HG02642 (cell line): ENCODE results near the gene PHF3.
A peak's percentile ranks its signal among the peaks of the same experiment; 100 is the strongest.

ENCODE experiments used
- ATAC-seq: cut with Tn5 transposase; IDR thresholded peaks from one replicate; pipeline ENCODE4 v1.9.1; 2021; ENCODE audit warnings: mild to moderate bottlenecking; ENCODE audit not compliant: unreplicated experiment, poor library complexity

The PHF3 gene, protein sequence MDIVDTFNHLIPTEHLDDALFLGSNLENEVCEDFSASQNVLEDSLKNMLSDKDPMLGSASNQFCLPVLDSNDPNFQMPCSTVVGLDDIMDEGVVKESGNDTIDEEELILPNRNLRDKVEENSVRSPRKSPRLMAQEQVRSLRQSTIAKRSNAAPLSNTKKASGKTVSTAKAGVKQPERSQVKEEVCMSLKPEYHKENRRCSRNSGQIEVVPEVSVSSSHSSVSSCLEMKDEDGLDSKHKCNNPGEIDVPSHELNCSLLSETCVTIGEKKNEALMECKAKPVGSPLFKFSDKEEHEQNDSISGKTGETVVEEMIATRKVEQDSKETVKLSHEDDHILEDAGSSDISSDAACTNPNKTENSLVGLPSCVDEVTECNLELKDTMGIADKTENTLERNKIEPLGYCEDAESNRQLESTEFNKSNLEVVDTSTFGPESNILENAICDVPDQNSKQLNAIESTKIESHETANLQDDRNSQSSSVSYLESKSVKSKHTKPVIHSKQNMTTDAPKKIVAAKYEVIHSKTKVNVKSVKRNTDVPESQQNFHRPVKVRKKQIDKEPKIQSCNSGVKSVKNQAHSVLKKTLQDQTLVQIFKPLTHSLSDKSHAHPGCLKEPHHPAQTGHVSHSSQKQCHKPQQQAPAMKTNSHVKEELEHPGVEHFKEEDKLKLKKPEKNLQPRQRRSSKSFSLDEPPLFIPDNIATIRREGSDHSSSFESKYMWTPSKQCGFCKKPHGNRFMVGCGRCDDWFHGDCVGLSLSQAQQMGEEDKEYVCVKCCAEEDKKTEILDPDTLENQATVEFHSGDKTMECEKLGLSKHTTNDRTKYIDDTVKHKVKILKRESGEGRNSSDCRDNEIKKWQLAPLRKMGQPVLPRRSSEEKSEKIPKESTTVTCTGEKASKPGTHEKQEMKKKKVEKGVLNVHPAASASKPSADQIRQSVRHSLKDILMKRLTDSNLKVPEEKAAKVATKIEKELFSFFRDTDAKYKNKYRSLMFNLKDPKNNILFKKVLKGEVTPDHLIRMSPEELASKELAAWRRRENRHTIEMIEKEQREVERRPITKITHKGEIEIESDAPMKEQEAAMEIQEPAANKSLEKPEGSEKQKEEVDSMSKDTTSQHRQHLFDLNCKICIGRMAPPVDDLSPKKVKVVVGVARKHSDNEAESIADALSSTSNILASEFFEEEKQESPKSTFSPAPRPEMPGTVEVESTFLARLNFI (N-terminal part only)

DNA sequence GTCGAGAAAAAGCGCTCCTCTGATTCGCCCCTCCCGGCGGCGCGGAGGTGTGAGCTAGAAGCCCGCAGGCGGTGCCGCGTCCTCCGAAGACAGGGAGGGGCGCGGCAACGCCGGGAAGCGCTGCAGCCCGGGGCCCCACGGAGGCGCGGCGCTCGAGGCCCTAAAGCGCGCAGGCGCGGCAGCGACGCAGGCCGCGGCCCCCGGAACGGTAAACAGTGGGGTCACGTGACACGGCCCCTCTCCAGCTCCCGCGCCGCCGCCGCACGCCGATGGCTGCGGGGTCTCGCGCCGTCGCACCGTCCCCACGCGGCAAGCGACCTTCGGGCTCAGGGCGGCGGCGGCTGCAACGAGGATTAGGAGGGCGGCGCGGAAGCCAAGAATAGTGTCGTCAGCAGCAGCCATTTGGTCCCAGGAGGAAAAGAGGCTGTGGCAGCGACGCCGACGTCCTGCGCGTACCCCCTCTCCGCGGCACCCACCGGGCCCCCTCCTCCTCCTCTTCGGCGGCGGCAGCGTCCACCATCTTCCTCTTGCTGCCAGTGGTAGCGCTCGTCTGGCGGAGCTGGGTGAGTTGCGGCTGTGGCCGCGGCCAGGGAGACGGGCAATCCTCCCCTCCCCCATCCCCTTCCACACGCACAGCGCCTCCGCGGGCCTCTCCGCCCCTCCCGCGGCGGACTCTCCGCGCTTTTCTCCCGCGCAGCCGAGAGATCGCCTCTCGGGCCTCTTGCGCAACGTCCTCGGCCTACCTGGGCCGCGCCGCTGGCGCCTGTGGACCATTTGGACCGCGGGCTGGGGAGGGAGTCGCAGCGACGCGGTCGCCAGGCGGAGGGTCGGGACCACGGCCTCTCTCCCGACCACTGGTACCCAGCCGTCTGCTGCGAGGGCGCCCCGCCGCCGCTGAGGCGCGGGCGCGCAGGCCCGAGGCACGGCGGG, at the start of gene PHF3:
PHF3 (plus strand) TSS at position 215 of the 930 bp plus-strand sequence. CDS start 10,750 bp downstream, outside the sequence.
- ATAC-seq = peak; percentile 90

DNA sequence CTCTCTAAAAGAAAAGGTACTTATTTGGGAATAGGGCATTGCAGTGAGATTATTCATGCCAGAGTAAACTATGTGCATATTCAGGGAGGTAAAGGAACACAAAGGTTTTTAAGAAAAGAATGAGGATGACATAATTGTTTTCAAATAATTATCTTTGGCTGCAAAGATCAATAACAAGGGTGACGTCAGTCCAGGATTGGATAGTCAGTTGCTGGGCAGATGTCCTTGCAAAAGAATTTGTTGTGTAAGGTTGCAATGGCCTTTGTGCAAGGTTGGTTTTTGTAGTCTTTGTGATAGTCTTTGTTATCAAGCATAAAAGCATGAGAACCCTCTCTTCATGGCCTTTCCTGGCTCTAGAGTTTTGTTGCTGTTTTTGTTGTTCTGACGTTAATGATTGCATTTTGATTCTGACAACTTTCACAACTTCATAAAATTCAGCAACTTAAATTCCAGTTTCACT, 45.6 kb upstream of the PHF3 start:
- no peak for ATAC-seq

DNA sequence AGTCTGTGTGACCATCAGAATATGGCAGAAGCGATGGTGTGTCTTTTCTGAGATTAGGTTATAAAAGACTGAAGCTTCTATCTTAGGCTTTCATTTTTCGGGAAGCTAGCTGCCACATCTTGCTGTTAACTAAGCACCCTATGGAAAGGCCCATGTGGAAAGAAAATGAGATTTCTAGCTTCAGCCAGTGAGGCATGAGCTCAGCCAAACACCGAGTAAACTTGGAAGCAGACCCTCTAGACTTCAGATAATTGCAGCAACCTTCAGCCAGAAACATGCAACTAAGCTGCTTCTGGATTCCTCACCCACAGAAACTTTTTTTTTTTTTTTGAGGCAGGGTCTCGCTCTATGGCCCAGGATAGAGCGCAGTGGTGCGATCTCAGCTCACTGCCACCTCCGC, 42.7 kb upstream of the PHF3 start:
- no peak for ATAC-seq

DNA sequence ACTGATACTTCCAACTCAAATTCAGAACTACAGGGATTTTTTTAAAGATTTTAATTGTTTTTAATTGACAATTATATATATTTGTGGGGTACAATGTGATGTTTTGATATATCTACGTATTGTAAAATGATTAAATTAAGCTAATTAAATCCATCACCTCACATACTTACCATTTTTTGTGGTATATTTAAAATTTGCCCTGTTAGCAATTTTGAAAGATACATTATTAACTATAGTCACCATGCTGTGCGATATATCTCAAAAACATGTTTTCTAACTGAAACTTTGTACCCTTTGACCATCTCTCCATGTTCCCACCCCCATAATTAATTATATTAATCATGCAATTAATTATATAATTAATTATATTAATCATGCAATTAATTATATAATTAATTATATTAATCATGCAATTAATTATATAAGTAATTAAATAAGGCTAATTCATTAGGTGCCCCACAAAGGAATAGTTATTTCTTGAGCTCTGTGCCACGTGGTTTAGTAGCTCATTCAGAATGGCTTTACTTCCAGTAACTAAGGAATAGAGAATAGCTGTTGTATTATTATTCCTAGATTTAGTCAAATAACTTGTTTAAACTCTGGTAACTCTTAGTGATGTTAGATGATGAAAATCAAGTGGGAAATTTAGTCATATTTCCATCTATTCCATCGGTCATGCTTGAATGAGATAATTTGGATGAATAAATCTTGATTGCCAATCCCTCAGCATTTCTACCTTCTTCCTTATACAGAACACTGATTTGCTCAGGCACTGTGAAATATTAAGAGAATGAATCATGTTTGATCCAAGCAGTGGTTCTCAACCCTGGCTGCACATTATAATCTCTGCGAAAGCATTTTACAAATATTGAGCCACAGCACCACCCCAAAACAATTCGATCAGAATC, 38.2 kb upstream of the PHF3 start:
- no peak for ATAC-seq

DNA sequence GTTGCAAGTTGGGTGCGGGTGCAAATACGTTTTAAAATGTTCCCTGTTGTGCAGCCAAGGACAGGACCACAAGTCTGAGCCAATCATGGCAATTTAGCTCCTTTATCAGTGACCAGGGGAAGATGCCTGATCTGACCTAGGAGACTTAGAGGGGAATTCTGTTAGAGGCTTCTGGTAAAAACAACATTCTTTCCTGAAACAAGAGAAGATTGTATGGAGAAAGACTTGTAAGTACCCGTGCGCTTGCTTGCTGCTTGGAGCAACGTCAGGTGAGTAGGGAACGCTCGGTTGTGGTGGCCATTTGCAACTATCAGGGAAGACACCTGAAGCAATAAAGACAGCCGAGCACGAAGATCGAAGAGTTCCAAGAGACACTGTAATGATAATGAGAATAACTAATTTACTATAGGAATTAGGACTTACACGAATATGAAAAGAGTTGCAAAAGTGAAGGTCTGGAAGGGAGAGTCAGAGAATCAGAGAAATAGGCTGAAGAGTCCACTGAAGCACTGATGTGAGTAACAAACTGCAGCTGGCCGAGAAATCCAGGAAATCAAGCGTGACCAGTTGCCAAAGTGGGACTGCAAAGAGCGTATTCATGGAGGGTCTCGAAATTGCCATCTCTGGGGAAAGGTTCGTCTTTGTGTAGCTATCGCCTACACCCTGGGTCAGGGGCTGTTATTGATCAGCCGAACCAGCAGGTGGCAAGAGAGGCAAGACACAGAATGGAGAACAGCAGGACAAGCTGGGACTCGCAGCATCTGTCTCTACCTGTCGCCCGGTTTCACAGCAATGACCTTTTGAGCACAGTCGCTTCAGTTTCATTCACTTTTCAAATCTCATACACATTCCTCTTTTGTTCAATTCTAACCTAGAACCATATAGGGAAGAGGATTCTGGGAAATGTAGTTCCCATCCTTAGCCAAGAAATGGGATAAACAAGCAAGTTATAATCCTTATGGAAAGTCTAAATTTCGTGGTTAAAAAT, 37.3 kb upstream of the PHF3 start:
- peak; percentile 100 for ATAC-seq

DNA sequence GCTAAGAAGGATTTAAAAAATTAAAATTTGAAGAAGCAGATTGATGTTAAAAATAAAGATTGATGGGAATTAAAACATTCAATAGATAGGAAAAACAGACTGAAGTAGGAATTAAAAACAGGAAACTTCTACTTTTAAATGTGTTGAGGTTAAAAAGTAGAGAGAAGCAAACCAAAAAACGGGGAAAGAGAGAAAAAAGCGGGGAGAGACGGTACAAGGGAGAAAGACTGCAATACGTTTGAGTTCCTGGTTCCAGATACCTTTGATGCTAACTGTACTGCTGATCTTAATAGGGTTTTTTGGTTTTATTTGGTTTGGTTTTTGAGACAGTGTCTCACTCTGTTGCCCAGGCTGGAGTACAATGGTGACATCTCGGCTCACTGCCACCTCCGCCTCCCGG, 36.4 kb upstream of the PHF3 start:
- no peak for ATAC-seq

DNA sequence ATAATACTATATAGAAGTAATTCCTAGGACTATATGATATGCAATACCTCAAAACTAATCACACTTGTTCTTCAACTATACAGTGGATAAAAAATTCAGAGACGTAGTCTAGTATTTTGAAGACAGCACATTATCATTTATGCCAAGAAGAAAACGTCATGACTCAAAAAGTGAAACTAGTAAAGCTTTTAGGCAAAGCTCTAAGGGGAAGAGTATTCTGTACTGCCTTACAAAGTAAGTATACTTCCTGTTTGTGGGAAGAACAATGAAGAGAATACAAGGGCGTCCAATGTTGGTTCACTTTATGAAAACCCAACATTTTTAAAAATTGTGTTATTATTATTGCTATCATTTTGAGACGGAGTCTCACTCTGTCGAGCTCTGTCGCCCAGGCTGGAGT, 35.5 kb upstream of the PHF3 start:
- no peak for ATAC-seq

DNA sequence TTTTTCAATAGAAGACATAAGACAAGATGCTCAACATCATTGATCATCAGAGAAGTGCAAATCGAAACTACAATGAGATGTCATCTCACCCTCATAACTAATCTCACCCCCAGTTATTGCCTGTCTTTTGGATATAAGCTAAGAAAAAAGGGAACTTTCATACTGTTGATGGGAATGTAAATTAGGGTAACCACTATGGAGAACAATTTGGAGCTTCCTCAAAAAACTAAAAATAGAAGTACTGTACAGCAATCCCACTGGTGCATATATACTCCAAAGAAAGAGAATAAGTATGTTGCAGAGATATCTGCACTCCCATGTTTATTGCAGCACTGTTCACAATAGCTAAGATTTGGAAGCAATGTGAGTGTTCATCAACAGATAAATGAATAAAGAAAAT, 26.4 kb upstream of the PHF3 start:
- ATAC-seq = no peak

DNA sequence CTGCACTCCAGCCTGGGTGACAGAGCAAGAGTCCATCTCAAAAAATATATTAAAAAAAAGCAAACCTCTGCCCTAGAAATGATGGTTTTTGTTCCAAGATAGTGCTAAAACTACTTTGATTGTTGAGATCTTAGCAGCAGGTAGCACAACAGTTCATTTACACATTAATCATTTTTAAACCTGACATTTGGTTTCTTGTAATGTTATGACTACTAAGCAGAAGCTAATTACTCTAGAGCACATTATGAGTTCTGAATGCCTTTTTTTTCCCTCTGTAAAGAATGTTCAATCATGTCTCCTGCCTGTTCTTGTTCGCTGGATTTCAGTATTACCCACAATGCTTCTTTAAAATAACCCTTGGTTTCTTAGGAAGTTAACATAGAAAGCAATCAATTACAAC, 24.7 kb upstream of the PHF3 start:
- no peak for ATAC-seq

DNA sequence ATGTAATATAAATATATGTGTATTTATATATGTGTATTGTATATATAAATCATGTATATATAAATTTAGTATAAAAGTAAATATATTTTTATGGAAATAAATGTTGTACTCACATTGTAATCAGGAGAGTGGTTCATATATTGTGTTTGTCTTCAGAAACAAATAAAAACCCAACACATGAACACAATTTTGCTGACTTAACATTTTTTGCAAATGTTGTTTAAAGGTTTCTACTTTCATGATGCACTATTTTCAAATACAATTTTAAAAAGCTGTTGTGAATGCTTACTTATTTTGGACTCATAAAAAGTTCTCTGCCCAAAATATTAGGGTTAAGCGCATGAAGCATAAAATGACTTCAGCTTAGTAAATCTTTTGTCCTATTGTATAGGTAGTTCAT, 24.0 kb upstream of the PHF3 start:
- no peak for ATAC-seq

DNA sequence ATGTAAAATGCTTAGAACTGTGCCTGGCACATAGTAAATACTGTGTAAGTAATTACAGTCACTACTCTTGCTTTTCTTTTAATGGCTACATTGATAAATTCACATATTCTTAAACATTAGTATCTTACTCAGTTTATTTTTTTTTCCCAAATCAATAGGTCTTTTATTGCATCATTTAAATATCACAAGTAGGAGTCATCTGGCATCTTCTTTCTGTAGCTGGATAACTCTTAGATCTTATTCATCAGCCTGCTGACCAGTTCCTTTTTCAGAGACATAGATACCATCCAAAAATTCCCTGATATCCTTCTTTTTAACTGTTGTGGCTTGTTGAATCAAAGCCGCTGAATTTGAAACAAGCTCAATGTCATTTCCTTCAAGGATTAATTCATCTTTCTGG, 20.0 kb upstream of the PHF3 start:
- ATAC-seq = no peak

DNA sequence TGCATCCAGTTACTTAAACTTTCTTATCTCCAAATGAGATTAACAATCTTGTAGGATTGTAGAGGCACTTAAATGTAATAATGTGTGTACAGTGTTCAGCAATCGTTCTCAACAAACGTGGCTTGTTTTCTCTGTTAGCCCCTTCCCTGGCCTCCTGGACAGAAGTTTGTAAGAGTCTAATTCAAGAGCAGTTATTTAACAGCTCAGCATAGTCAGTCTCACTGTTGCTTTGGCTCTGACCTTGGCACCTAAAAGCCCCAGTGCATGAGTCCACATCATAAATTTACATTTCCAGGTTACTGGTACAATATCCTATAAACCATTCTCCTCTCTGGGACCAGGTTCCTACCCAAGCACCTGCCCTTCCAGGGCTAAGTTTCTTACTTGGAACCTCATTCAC, 11.5 kb upstream of the PHF3 start:
- ATAC-seq = no peak

DNA sequence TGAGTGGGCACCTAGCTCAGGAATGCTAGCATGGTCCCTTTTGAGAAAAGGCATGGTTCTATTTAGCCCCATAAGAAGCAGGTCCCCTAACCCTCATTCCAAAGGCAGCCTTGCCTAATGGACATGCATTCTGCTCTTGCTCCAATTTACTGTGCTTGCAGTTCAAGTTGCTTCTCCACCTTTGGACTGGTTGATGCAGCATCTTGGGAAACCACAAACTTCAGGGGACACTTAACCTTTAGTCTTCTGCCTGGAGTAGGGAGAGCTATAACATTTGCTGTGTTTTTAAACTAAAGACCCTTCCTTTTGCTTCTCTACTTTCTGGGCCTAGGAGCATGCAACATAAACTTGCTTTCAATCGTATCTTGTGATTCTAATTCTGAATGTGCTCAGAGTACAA, 5.1 kb upstream of the PHF3 start:
- ATAC-seq = no peak

DNA sequence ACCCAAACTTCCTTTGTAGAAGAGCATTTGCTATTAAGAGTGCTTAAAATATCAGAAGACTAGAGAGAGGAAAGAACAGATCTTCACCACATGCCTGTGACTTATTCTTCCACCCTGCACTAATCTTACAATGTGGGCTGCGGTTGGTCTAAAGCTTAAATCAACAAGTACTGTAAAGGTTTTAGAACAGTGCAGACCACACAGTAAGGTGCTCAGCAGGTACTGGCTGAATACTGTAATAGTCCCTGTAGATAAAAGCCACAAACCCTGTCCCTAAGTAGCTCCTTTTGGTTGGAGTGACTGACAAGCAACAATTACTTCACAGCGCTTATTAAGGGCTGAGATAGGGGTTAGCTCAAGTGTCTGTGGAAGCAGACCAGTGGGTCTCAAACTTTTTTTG, 972 bp upstream of the PHF3 start:
- ATAC-seq = no peak

DNA sequence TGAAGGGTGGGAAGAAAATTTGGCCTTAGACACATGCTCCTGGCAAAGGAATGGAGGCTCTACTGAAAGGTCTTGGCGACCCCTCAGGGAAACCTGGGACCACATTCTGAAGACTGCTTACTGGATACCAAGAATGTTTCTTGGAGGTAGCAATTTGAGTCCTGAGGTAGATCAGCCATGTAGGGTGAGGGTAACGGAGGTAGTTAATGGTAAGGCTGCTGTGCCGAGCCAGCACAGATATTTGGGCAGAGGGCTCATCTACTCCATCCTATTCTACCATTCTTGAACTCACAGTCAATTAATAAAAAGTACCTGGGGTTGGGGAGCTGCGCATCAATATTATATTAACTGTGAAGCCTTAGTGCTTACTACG, 401 bp upstream of the PHF3 start:
- peak; percentile 21 for ATAC-seq

DNA sequence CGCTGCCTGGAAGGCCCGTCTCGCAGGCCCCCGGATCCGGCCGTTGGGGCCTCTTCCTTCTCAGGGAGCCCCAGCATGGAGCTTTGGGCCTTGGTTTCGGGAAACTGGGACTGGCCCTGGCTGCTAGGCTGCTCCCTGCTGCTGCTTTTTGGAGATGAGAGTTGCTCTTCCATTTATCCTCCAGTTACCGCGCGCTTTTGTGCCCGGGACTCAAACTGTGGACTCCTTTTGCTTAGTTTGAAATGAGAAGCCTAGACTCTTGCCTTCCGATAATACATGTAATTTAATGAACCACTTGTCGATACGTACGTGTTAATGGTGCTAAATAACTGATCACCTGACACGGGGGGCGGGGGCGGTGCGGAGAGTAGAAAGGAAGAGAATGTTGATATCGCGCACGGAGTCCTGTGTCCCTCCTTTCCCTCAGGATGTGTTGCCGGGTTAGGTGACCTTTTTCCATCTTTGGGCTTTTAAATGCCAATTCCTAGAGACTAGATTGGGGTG, 968 bp downstream of the PHF3 start:
- peak; percentile 4 for ATAC-seq

DNA sequence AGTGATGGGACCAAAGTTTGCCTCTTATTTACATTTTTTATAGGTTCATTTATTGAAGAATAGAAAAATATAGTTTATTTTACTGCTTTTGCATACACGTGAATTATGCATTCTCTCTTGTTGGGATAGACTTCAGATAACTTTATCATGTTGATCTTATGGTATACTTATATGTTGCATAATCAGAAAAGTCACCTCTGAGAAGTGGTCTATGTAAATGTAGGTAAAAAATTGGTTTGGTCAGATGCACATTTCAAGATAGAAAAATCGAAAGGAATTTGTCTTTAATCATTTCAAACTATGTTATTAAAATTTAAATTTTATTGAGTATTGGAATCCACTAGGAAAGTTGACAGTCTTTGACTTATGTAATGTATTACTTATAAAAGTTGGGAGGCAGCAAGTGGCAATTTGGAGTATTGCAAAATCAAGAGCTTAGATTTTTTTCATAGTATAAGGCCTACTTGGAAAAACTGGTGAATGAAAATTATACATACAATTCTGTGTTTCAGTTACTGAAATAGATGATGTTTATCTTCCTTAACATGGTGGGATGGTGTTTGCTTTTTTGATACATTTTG, 2.4 kb downstream of the PHF3 start:
- ATAC-seq = no peak
